GM18870 (cell line): ENCODE data around the gene CFAP20DC.
"Not testable (repeated sequence)": the region's sequence is repeated elsewhere in the genome, so short reads cannot be mapped to it uniquely, and the experiment has no call there.

Experiments used
- ATAC-seq: cut with Tn5 transposase; IDR thresholded peaks from one replicate; pipeline ENCODE4 v1.9.1; 2021; ENCODE audit warnings: moderate library complexity; ENCODE audit not compliant: unreplicated experiment

CFAP20DC gene

DNA sequence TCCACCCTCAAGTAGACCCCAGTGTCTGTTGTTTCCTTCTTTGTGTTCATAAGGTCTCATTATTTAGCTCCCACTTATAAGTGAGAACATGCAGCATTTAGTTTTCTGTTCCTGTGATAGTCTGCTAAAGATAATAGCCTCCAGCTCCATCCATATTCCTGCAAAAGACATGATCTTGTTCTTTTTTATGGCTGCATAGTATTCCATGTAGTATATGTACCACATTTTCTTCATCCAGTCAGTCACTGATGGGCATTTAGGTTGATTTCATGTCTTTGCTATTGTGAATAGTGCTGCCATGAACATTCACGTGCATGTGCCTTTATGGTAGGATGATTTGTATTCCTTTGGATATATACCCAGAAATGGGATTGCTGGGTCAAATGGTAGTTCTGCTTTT is 82.0 kb downstream of the CFAP20DC start:
- ATAC-seq: not testable (repeated sequence)

DNA sequence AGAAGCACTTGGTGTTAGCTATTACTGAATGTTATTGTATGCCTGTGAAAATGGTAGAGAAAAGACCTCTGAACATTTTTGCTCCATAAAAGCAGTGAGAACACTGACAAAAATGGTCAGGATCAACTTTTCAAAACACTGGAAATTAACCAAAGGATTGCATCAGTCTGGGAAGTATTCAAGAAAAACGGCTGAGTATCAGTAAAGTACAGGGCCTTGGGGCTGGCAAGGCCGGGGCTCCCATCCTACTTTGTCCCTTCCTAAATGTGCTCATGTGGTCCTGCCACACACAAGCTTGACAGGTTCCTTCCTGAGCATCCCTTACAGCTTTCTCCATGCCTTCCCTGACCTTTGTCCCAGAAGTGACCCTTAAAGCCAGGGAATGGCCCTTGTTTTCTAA is 84.0 kb downstream of the CFAP20DC start:
- no peak for ATAC-seq

DNA sequence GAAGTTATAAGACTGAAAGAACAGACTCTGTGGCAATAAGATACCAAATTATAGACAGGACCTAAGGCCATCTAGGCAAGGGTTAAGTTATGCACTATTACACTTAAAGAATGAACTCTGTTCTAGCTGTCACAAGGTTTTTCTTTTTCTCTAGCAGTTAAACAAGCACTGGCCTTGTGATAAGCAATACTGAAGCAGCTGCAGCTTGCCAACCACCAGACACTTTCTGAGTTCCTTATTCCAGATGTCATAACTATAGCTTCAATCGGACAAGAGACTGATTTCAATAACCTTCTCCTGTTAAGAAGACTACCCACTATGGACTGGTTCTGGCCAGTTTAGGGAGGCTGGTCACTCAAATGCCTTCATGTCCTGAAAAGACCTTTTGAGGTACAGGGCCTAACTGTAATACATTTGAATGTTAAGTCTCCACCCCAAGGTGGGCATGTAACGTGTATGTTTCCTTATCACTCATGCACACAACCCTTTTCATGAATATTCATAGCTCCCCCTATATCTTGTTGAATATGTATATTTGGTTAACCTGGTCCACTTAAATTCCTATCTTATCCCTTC is 85.8 kb downstream of the CFAP20DC start:
- no peak for ATAC-seq

DNA sequence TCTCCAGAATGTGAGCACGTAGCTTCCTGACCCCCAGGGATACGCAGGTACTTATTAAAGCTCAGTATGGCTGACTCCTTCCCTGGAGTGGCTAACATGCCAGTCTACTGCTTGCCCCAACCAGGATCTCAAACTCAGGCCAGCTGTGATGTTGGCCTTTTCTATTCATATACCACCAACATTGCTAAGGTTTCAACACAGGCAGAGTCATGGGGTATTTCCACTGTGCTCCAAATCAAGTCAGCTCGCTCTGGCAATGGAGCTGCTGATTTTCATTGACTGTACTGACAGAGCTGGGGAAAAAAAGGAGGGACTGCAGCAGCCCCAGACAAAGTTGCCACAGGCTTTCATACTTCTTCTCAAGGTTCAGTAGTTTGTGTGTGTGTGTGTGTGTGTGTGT is 87.0 kb downstream of the CFAP20DC start:
- ATAC-seq: no peak

DNA sequence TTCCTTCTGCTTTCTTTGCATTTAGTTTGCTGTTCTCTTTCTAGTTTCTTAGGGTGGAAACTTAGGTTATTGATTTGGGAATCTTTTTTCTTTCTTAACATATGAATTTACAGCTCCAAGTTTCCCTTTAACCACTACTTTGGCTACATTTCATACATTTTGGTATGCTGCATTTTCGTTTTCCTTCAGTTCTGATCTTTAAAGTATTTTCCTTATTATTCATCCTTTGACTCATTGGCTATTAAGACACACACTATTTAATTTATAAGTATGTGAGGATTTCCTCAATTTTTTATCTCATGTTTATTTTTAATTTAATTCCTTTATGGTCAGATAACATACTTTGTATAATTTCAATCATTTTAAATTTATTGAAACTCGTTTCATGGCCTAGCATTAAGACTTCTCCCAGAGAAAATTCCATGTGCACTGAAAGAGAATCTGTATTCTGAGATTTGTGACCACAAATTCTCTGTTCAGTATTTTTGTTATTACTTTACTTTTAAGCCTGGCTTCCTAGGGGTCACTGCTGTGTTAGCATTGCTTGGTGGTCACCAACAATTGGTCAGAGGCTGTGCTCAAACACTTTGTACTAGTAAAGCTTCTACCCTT is 87.7 kb downstream of the CFAP20DC start:
- ATAC-seq: no peak

DNA sequence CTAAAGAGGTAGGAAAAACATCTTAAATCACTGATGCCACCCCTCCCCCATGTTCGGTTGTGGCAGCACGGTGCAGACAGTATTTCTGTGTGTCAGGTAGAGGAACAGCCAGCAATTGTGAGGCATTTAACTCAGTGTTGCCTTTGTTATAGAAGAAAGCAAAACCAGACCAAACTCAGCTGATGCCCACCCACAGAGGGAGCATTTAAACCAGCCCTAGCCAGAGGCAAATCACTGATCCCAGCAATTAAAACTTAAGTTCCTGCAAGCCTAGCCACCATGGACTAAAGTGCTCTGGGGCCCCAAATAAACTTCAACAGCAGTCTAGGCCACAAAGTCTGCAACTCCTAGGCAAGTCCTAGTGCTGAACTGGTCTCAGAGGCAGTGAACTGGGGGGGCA is 94.5 kb downstream of the CFAP20DC start:
- no peak for ATAC-seq

DNA sequence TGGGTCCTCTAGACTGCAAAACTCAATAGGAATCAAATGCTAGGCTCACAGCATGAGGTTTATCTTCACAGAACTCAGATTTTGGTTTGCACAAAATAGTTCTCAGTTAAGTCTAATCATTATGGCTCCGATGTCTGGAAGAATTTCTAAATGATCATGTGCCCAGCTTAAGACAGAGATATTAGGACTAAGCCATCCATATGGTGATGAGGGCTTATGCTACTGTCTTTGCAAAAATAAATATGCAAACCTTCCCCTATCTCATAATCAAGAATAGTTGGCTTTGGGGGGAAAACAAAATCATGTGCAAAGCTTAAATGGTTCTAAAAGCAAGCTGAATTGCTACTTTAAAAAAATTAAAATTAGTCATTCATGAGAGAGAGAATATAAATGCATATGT is 96.5 kb downstream of the CFAP20DC start:
- ATAC-seq: no peak

DNA sequence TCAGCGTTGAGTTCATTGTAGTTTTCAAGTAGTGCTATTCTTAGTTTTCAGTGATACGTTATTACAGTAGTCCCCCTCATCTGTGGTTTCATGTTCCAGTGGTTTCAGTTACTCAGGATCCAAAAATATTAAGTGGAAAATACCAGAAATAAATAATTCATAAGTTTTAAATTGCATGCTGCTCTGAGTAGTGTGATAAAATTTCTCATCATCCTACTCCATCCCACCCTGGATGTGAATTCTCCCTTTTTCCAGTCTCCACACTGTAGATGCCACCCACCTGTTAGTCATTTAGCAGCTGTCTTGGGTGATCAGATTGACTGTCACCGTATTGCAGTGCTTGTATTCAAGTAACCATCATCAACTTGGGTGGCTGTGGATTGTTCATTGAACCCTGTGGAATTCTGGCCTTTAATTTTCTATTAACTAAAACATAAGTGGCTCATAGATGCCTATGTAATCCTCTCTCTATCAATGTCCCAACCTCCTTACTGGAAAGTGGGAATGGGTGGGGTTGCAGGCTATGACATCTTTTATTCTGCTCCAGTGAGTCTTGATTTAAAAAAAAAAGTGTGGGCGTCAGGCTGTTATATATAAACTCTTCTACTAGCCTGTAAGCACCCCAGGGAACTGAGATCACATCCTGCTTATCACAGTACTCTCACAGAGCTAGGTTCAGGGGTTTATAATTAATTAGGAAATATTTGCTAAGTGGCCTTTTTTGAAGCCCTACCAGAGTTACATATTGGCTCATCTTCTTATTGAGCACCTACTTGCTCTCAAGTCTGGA is 97.5 kb downstream of the CFAP20DC start:
- peak; percentile 64 for ATAC-seq

DNA sequence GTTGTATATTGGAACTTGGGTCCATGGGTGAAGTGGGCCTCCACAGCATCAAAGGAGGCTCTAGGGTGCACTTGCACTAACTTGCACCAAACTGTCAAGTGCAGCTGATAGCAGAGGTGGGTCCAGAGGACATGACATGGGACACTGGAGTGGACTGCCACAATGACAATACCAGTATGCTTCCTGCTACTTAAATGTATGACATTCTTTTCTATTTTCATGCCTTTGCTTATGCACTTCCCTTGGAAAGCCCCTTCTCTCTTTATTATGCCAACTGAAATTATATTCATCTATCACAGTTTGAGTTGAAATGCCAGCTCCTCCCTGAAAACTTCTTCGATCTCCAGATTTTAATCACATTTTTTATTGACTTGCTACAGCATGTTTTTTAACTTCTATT is 101.8 kb downstream of the CFAP20DC start:
- ATAC-seq: no peak

DNA sequence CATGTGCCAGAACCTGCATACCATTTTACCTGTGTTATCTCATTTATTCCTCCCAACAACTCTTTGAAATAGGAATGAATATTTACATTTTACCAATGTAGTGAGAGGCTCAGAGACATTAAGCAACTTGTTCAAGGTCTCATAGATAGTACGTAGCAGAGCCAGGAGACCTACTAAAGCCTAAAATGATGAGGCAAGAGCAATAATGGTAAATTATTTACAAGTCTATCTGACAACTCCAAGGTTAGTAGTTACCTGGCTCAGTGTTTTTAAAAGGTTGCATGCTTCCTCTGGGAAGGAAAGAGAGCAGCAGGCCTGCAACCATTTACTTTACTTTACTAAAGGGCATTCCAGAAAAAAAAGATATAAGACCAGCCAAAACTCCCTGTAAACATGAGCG is 103.0 kb downstream of the CFAP20DC start:
- no peak for ATAC-seq

DNA sequence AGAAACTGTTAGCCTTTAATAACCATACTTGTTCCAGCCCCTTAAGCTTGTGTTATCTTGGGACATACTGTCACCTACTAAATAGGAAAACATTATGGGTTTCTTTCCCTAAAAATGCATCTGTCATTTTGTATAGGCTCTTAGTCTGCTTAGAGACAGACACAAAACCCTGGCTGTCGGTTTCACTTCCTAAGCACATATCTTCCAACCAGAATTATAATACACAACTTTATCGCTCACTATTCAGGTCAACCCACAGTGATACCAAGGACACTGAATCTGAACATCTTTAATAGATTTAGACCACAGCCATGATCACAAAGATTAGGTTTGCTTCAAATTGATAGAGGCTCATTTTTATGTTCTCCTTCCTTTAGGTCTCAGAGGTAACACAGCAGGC is 111.8 kb downstream of the CFAP20DC start:
- ATAC-seq: no peak

DNA sequence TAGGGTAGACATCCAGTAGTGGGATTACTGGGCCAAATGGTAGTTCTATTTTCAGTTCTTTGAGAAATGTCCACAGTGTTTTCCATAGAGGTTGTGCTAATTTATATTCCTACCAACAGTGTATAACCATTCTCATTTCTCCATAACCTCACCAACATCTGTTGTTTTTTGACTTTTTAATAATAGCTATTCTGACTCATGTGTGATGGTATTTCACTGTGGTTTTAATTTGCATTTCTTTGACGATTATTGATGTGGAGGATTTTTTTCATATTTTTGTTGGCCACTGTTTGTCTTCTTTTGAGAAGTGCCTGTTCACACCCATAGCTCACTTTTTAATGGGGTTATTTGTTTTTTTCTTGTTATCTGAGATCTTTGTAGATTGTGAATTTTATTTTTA is 125.2 kb downstream of the CFAP20DC start:
- ATAC-seq: no peak

DNA sequence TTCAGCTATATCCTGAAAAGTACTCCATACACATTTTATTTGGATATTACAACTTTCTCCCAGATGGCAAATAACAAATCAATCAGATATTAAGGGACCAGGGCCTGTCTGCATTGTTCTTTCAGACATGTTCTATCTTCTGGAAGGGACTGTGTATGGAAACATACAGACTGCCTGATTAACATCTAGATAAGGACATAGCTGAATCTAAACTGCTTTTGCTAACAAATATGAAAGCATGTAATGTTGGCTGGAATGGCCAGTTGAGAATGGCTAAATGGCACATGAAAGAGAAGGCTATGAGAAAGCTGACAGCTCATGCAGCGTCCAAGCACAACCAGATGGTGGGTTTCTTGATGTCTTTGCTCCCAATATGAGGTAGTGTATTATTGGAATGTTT is 149.4 kb downstream of the CFAP20DC start:
- no peak for ATAC-seq

DNA sequence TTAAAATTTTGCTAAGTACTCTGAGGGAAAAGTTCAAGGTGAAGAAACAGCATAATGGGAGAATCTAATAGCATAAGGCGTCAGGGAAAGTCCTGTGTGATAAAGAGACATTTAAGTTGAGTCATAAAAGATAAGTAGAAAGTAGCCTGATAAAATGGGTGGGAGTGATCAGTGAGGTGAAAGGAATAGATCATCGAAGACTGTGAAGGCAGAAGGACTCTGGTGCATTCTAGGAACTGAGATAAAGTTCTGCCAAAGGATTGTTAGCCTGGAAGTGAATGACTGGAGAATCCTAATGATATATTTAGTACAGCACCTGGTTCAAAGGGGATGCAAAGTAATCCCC is 149.9 kb downstream of the CFAP20DC start:
- peak; percentile 25 for ATAC-seq

DNA sequence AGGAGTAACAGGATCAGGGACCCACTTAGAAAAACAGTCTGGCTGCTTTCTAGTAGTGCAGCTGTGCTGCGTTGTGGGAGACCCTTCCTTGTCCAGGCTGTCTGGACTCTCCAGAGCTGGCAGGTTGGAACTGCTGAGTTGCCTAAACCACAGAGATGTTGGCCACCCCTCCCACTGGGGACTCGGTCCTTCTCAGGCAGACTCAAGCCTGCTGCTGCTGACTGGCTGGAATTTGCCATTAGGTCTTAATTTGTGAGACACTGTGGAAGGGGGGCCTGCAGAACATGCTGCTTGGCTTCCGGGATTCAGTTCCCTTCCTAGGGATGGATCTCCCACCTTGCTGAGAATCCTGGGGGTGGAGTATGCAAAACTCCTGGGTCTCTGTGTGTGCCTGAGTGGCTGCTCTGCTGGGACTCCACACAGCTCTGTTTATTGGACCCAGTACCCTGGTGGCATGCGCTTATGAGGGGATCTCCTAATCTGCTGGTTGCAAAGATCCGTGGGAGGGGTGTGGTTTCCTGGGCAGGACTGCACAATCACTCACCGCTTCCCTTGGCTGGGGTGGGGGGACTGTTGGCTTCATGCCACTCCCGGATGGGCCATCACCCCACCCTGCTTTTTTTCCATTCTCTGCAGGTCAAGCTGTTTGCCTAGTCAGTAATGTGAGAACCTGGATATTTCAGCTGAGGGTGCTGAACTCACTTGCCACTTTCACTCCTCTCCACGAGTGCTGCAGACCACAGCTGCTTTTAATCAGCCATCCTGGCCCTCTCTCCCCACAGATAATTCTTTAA is 150.5 kb downstream of the CFAP20DC start:
- ATAC-seq: peak; percentile 67

DNA sequence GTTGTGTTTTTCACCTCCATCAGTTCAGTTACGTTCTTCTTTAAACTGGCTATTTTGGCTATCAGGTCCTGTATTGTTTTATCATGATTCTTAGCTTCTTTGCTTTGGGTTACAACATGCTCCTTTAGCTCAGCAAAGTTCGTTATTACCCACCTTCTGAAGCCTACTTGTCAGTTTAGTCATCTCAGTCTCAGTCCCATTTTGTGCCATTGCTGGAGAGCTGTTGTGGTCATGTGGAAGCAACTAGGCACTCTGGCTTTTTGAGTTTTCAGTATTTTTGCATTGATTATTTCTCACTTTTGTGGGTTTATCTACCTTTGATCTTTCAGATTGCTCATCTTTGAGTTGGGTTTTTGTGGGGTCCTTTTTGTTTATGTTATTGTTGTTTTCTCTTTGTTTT is 151.3 kb downstream of the CFAP20DC start:
- no peak for ATAC-seq

DNA sequence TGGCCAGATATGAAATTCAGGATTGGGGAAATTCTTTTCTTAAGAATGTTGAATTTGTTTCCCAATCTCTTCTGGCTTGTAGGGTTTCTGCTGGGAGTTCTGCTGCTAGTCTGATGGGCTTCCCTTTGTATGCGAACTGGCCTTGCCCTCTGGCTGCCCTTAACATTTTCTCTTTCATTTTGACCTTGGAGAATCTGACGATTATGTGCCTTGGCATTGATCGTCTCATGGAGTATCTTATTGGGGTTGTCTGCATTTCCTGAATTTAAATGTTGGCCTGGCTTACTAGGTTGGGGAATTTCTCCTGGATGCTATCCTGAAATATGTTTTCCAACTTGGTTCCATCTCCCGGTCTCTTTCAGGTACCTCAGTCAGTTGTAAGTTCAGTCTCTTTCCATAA is 152.2 kb downstream of the CFAP20DC start:
- ATAC-seq: no peak

DNA sequence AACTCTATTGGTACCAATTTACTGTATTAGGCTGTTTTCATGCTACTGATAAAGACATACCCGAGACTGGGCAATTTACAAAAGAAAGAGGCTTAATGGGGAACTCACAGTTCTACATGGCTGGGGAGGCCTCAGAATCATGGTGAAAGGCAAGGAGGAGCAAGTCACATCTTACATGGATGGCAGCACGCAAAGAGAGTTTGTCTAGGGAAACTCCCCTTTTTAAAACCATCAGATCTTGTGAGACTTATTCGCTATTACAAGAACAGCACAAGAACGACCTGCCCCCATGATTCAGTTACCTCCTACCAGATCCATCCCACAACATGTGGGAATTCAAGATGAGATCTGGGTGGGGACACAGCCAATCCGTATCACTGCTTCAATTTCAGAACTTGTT is 154.1 kb downstream of the CFAP20DC start:
- ATAC-seq: not testable (repeated sequence)

DNA sequence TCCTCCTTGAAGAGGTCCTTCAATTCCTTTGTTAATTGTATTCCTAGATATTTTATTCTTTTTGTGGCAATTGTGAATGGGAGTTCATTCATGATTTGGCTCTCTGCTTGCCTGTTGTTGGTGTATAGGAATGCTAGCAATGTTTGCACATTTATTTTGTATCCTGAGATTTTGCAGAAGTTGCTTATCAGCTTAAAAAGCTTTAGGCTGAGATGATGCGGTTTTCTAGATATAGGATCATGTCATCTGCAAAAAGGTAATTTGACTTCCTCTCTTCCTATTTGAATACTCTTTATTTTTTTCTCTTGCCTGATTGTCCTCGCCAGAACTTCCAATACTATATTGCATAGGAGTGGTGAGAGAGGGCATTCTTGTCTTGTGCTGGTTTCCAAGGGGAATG is 157.3 kb downstream of the CFAP20DC start:
- ATAC-seq: not testable (repeated sequence)

DNA sequence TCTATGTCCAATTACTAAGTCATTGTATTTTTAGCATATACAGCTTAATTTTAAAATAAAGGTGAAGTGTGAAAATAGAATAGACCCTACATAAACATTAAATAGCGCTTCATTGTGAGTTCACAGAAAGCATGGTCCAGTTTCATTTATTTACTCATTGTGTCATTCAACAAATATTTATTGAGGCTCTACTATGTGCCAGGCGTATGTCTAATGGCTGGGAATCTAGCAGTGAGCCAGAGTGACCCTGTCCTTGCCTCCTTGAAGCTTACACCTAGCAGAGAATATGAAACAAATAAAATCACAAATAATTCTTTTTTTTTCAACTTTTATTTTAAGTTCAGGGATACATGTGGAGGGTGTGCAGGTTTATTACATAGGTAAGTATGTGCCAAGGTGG is 161.7 kb downstream of the CFAP20DC start:
- no peak for ATAC-seq

DNA sequence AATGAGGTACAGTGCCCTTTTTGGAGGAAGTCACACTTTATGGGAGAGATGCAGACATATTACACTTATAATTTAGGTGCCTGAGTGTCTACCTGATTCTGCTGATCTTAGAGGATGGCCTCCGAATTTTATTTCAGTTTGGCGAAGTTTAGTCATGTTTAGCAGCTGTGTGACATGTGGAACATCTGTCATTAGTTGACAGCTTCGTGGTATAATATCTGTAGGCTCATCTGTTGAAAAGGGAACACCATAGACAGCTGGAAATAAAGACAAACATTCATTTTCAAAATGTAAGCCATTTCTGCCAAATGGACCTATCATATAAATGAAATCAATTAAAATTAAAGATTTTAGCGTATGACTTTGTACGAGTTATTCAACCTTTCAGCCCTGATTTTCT is 165.4 kb downstream of the CFAP20DC start:
- no peak for ATAC-seq

DNA sequence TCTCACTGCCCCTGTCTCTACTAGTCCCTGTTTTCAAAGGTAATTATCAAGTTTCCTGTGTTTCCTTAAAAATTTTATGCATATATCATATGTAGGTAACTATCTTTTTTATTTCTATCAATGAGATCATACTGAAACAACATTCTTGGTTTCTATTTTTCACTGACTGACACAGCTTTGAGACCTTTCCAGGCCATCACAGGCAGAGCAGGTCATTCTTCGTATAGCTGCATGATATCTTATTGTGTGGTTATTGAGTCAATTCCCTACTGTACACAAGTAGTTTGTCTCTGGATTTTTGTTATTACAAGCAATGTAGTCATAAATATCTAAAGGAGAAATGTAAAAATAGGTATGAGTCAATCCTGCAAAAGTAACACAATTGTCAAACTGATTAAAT is 169.6 kb downstream of the CFAP20DC start:
- ATAC-seq: no peak
